OCI-LY1 (cell line): ENCODE data around the gene SLC2A5.
A peak's percentile ranks its signal among the peaks of the same experiment; 100 is the strongest.

Source experiments
- H2AFZ ChIP-seq: fragments of 200-600 bp; sonication (generic), shearing (Covaris generic); 2 replicates; pipeline ENCODE4 v1.6.0; 2014; ENCODE audit warnings: antibody characterized with exemption, mild to moderate bottlenecking, low read length
- H3F3A ChIP-seq: fragments of 200-600 bp; sonication (generic), shearing (Covaris generic); 2 replicates; pipeline ENCODE4 v1.6.0; 2014; ENCODE audit warnings: mild to moderate bottlenecking, antibody characterized with exemption, low read length, moderate library complexity; ENCODE audit not compliant: insufficient read depth
- H3K27ac ChIP-seq: fragments of 200-600 bp; sonication (generic); 2 replicates; pipeline ENCODE4 v1.5.1; 2014; ENCODE audit warnings: low read length, mixed run types, mild to moderate bottlenecking, low read depth; ENCODE audit not compliant: poor library complexity, severe bottlenecking
- H3K27me3 ChIP-seq: fragments of 200-600 bp; sonication (generic); 2 replicates; pipeline ENCODE4 v1.6.0; 2014; ENCODE audit warnings: antibody characterized with exemption, mild to moderate bottlenecking, low read length, moderate library complexity; ENCODE audit not compliant: insufficient read depth
- H3K36me3 ChIP-seq: fragments of 200-600 bp; sonication (generic); 2 replicates; pipeline ENCODE4 v1.6.1; 2014; ENCODE audit warnings: mild to moderate bottlenecking, antibody characterized with exemption, low read length, moderate library complexity, mixed read lengths; ENCODE audit not compliant: insufficient read depth
- H3K4me1 ChIP-seq: fragments of 200-600 bp; sonication (generic); 2 replicates; pipeline ENCODE4 v1.5.1; 2014; ENCODE audit warnings: mild to moderate bottlenecking, low read length, moderate library complexity; ENCODE audit not compliant: insufficient read depth, severe bottlenecking
- H3K4me2 ChIP-seq: fragments of 200-600 bp; sonication (generic), shearing (Covaris generic); 2 replicates; pipeline ENCODE4 v1.6.1; 2014; ENCODE audit warnings: low read length
- H3K4me3 ChIP-seq: fragments of 200-600 bp; sonication (generic); 2 replicates; pipeline ENCODE4 v1.5.1; 2014; ENCODE audit warnings: low read length, low read depth, mild to moderate bottlenecking, mixed read lengths; ENCODE audit not compliant: poor library complexity, severe bottlenecking
- H3K79me2 ChIP-seq: fragments of 200-600 bp; shearing (Covaris generic); 2 replicates; pipeline ENCODE4 v1.6.1; 2016; ENCODE audit warnings: mixed run types, low read length, mixed read lengths; ENCODE audit not compliant: insufficient read depth
- H3K9ac ChIP-seq: fragments of 200-600 bp; sonication (generic), shearing (Covaris generic); 2 replicates; pipeline ENCODE4 v1.6.1; 2014; ENCODE audit warnings: mild to moderate bottlenecking, low read length, mixed read lengths
- H3K9me2 ChIP-seq: fragments of 200-600 bp; sonication (generic), shearing (Covaris generic); 2 replicates; pipeline ENCODE4 v1.6.1; 2014; ENCODE audit warnings: low read depth, mild to moderate bottlenecking, low read length, mixed read lengths
- H3K9me3 ChIP-seq: fragments of 200-600 bp; shearing (Covaris generic); 2 replicates; pipeline ENCODE4 v1.6.1; 2014; ENCODE audit warnings: low read length, mixed read lengths
- H4K20me1 ChIP-seq: fragments of 200-600 bp; sonication (generic), shearing (Covaris generic); 2 replicates; pipeline ENCODE4 v1.6.0; 2016; ENCODE audit warnings: mild to moderate bottlenecking, low read length; ENCODE audit not compliant: insufficient read depth
- CTCF ChIP-seq: fragments of 200-600 bp; sonication (generic), shearing (Covaris generic); IDR thresholded peaks from 2 replicates; pipeline ENCODE4 v1.5.1; 2017; ENCODE audit warnings: mild to moderate bottlenecking, antibody characterized with exemption, low read length, moderate library complexity, mixed read lengths
- EZH2 ChIP-seq: fragments of 200-600 bp; sonication (generic), shearing (Covaris generic); IDR thresholded peaks from 2 replicates; pipeline ENCODE4 v1.8.0; 2017; ENCODE audit warnings: borderline replicate concordance, mixed run types, mild to moderate bottlenecking, antibody characterized with exemption, low read length, moderate library complexity, mixed read lengths

The SLC2A5 gene

GRCh38 chr1:9110669-9111356 is 41.4 kb upstream of the SLC2A5 start:
- peaks cover 4% of the 10 kb centered on the region; the same call in 1 of the 2 replicates for H3K27me3 ChIP-seq
- H3K9ac ChIP-seq: no peak overlapping the region
- no peaks in the 10 kb centered on the region for H3K79me2 ChIP-seq
- no peaks in the 10 kb centered on the region for H3K36me3 ChIP-seq
- TF ChIP-seq CTCF: peak; percentile 97
- no peak for TF ChIP-seq EZH2
- H4K20me1 ChIP-seq: no peaks in the 10 kb centered on the region
- H2AFZ ChIP-seq: no peak overlapping the region
- no peak overlapping the region for H3K4me3 ChIP-seq
- no peaks in the 10 kb centered on the region for H3K9me3 ChIP-seq
- H3K9me2 ChIP-seq: no peaks in the 10 kb centered on the region
- H3K4me2 ChIP-seq: no peak overlapping the region
- no peaks in the 10 kb centered on the region for H3K4me1 ChIP-seq
- no peaks in the 10 kb centered on the region for H3F3A ChIP-seq
- no peak overlapping the region for H3K27ac ChIP-seq

GRCh38 chr1:9108056-9108665 is 38.7 kb upstream of the SLC2A5 start:
- H3K27me3 ChIP-seq: peaks cover 11% of the 10 kb centered on the region; the same call in 1 of the 2 replicates
- no peaks in the 10 kb centered on the region for H3K79me2 ChIP-seq
- H3K9me2 ChIP-seq: no peaks in the 10 kb centered on the region
- H3K4me1 ChIP-seq: no peaks in the 10 kb centered on the region
- H2AFZ ChIP-seq: no peak overlapping the region
- no peaks in the 10 kb centered on the region for H4K20me1 ChIP-seq
- H3K4me2 ChIP-seq: no peak overlapping the region
- no peaks in the 10 kb centered on the region for H3F3A ChIP-seq
- H3K9ac ChIP-seq: no peak overlapping the region
- TF ChIP-seq CTCF (no peak), EZH2 (no peak)
- no peak overlapping the region for H3K4me3 ChIP-seq
- no peaks in the 10 kb centered on the region for H3K36me3 ChIP-seq
- no peak overlapping the region for H3K27ac ChIP-seq
- no peaks in the 10 kb centered on the region for H3K9me3 ChIP-seq

- Histone ChIP-seq H3K27me3 (peaks cover 11% of the 10 kb centered on the region; the same call in 1 of the 2 replicates), H3K4me3 (no peak overlapping the region), H3K27ac (no peak overlapping the region), H3F3A (no peaks in the 10 kb centered on the region), H3K4me2 (no peak overlapping the region), H3K9me3 (no peaks in the 10 kb centered on the region), H3K9ac (no peak overlapping the region), H4K20me1 (no peaks in the 10 kb centered on the region), H3K36me3 (no peaks in the 10 kb centered on the region), H2AFZ (no peak overlapping the region), H3K9me2 (no peaks in the 10 kb centered on the region), H3K79me2 (no peaks in the 10 kb centered on the region), H3K4me1 (no peaks in the 10 kb centered on the region)
- no peak for TF ChIP-seq EZH2
- TF ChIP-seq CTCF: no peak
These were observed 37.7 kb upstream of the SLC2A5 start for GRCh38 chr1:9107136-9107535.
